HG03139 (cell line): ENCODE measurements around the gene SAMSN1.
A peak's percentile ranks its signal among the peaks of the same experiment; 100 is the strongest.
"Not testable (repeated sequence)": the region's sequence is repeated elsewhere in the genome, so short reads cannot be mapped to it uniquely, and the experiment has no call there.

ENCODE experiments used
- ATAC-seq: cut with Tn5 transposase; IDR thresholded peaks from one replicate; pipeline ENCODE4 v1.9.1; 2021; ENCODE audit not compliant: unreplicated experiment

The SAMSN1 gene

DNA sequence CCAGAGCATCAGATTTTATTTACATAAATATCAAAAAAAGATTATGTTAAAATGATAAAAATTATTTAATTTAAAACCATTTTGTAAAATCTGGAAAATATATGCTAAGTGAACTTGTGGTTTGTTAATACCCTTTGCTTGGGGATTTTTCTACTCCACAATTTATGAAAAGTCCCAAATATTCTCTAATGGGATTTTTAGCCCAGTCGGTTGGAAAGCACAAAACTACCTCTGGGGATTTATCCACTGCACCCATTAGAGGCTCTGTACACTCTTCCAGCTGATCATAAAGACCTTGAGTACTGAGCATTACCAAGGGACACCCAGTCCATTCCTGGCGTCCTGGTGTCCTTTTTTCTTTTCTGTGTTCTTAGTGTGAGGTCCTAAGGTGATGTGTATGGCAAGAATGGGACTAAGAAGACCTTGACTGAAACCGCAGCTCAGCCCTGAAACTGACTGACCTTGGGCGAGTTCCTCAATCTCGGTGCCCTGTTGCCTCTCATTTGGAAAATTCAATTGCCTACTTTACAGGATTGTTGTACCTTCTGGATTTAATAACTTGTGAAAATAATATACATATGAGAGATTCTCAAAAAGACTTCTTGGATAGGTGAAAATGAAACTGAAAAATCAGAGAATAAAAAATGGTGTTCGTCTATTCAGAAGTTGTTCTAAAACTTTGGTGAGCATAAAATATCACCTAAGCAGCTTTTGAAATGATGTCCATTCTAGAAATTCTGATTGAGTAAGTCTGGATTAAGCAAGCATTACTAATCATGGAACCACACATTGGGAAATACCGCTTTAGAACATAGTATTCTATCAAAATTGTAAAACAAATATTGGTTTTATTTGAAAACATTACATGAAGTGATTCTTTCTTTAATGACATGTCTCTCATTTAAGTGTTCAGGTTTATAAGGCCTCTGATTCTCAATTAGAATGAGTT, 21.5 kb upstream of the SAMSN1 start:
- ATAC-seq: no peak

DNA sequence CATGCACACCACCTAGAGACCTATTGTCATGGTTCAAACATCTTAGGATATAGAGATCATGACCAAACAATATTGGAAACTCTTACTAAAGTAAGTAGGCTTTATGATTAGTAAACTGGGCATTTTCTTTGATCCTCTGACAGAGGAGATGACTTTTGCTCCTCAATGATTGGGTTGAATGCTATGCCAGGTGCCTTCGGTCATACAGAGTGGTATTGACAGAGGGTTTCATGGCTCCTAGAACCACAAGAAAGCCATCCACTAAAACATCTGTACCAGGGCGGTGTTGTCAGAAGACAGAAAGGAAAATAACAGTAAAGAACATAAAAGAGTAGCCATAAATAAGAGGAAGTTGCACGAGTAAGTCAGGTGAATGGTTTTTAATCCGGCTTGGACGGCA, 20.8 kb upstream of the SAMSN1 start:
- no peak for ATAC-seq

DNA sequence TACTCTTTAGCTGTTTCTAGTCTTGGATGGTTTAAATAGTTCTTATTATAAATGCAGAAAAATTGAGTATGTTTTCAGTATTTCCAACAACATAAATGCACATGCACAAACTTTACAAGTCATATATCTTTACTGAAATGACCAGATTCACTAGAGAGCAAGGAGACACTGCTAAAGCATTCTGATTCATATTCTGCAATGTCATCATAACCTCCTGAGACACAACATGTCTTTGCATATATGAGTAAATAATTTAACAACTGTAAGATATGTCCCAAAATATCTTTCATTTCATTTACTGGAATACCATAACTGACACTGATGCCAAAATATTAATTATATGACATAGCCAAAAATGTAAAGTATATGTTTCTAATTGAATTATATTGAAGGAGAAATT, 16.8 kb upstream of the SAMSN1 start:
- ATAC-seq: no peak

DNA sequence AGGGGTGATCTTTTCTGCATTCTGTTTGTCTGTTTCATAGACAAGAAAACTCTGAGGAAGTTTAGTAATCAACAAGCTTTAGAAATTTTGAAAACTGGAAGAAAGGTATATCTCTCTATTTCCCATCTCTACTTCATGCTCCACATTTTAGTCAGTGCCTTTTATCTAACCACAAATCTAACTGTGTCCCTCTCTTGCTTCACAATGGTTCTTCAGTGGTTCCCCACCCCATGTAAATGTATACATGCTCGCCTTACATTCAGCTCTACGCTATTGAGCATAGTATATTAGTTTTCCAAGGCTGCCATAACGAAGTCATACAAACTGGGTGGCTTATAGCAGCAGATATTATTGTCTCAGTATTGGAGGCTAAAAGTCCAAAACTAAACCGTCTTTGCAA, 14.4 kb upstream of the SAMSN1 start:
- ATAC-seq: no peak

DNA sequence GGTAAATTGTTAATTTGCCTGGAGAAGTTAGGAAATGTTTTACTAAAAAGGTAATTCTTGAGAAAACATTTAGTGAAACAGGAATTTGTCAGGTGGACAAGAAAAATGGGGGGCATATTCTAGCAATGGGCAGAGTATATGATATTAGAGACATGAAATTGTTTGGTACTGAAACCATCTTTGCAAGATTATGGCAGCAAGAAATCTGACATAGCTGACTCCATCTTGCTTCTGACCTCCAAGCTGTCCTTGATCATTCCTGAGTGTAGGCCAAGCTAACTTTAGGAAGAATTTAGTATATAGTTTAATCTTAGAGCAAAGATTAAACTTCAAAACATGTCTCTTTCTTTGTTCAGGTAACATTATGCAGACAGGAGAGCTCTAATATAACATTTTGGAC, 14.0 kb upstream of the SAMSN1 start:
- no peak for ATAC-seq

DNA sequence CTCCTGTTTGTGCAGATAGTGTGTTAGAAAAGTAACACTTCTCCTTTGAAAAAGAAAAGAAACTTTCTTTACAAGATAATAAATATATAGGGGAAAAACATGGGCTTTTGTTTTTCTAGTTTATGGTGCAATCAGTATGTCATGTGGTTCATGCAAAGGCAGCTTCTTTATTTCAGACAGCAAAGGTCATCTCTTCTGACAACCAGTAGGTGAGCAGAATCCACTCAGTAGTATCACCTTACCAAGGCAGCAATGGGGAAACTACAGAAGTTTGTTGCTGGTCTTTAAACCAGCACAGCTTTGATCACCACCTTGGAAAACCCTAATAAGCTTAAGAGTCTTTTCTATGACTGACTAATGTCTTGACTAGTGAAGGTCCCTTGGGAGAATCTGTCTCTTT, 13.0 kb upstream of the SAMSN1 start:
- ATAC-seq: no peak

DNA sequence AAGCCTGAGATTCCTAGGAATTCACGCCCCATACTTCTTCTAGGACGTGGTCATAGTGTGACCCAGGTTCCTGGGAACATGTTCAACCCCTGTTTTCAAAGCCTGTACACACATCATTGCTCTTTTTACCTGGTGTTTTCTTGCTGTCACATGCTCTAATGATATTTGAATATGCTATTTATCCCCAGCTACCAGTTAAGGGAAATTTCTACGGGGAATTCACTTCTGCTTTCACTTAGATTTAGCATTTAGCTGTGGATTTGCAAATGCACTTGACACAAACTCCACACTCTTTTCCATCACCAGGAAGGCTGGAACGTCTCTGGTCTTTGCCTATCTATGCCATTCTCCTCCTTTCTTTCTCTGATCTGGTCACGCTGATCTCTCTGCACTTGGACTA, 11.3 kb upstream of the SAMSN1 start:
- no peak for ATAC-seq

DNA sequence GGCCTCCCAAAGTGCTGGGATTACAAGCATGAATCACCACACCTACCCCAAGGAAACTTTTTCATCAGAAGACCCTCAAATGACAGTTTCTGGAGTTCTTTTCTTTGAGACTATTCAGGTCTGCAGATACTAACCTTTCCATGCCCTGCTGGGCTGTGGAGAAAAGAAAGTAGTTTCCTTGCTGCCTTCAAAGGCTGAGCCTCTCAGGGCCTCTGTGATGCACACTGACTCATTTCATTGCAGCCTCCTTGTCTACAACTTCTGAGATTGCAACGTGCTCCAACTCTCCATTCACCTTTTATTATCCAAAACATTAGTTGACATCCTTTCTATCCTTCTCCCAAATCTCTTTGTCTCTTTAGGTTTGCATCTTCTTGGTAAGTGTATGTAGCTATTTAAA, 8.8 kb upstream of the SAMSN1 start:
- ATAC-seq: no peak

DNA sequence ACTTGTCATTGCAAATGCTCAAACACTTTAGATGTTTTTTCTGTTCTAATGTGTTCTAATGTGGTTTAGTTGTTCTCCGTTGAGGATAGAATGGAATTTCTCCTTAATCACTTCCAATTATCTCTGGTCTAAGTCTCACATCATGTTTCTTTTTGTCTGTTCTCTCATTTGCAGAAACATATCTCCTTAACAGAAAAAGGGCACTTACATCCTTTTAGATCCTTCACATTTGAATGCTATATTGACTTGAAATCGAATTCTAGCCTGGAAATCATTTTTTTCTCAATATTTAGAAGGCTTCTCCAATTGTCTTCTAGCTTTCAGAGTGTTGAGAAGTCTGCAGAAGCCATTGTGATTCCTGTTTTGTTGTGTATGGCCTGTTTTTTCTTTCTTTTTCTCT, 7.3 kb upstream of the SAMSN1 start:
- ATAC-seq: no peak

DNA sequence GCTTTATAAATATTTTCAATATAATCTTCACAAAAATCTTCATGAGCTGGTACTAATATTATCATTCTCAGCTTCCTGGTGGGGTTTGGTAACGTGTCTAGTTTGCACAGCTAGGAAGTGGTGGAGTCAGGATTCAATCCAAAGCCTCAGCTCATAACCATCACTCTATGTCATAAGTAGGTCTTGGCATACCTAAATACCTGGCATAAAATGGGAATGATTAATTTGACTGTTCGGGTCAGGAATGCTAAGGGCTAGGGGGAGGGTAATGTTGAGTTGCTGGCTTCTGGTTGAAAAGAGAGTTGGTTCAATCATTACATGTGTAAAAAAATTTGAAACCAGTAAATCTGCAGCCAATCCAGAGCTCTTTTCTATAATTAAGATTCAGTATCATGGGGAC, 5.6 kb upstream of the SAMSN1 start:
- ATAC-seq: no peak

DNA sequence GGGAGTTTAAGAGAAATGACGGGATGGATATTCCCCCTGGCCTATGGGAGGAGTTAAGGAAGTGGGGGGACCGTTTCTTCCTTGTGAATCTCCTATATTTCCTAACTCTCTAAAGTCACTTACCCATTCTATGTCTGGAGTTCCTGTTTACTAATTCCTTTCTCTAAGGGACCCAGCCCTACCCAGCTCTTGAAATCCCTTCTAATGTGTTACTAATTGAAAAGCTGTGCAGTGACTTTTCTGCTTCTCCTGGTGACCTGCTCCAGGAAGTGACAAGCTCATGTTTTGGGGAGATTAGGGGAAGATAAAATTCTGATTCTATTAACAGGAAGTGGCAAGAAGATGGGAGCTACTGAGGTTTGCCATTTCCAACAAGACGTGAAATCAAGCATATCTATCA, 4.0 kb upstream of the SAMSN1 start:
- no peak for ATAC-seq

DNA sequence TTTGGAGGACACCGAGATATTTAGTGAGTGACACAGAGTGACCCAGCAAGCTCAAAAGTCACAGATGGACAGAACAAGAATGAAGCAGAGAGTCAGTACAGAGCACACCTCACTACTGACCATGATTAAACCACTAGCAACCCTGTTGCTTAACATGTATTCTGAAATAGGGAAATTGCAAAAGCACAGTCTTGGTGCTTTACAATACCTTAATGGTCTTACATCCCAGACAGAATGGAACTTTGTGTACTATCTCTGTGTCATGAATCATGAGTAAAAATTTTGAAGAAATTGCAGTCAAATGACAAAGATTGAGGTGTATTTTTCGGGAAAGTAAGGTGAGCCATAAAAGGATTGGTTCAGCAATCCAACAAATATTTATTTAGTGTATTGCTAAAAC, 2.7 kb upstream of the SAMSN1 start:
- ATAC-seq: no peak

DNA sequence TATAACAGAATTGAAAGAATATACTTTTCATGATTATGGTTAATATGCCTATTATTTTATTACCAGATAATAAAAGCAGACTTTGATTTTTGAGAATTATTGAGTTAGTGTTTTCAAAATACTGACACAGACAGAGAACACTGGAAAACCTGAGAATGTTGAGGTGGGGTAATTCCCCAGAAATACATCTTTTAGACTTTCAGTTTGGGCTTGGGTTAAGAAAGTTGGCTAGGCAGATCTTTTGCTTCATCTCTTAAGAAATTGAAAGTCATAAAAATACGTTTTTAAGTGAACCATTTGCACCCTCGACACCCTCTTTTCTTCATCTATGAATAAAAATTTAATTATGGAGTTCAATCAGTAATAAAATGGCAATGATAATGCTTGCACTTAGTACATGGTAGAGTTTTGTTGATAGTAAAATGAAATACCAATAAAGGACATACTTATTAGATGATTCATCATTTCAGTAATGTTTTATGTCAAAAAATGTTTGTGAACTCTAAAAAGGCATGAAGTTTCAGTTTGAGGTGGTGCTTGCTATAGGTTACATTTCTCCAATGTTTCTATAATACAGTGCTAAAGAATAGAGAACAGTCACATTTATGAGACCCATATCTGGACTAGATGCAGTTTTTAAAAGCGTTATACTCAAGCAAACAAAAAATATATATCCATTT, 1.9 kb upstream of the SAMSN1 start:
- no peak for ATAC-seq

DNA sequence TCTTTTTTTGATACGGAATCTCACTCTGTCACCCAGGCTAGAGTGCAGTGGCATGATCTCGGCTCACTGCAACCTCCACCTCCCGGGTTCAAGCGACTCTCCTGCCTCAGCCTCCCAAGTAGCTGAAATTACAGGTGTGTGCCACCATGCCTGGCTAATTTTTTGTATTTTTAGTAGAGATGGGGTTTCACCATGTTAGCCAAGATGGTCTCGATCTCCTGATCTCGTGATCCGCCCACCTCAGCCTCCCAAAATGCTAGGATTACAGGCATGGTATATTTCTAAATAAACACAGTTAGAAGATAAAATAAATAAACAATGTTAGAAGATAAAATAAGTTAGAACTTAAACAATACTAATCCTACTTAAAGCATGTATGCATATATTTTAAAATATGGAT, 604 bp upstream of the SAMSN1 start:
- not testable (repeated sequence) for ATAC-seq

DNA sequence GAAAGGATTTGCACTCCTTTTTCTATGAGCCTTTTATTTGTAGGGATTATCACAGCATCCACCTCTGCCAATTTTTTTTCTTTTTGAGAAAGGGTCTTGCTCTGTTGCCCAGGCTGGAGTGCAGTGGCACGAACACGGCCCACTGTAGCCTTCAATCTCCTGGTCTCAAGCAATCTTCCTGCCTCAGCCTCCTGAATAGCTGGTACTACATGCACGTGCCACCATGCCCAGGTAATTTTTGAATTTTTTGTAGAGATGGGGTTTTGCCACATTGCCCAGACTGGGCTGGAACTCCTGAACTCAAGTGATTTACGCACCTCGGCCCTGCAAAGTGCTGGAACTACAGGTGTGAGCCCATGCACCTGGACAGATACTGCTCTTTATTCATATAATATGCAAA, 2.1 kb downstream of the SAMSN1 start:
- ATAC-seq: no peak

DNA sequence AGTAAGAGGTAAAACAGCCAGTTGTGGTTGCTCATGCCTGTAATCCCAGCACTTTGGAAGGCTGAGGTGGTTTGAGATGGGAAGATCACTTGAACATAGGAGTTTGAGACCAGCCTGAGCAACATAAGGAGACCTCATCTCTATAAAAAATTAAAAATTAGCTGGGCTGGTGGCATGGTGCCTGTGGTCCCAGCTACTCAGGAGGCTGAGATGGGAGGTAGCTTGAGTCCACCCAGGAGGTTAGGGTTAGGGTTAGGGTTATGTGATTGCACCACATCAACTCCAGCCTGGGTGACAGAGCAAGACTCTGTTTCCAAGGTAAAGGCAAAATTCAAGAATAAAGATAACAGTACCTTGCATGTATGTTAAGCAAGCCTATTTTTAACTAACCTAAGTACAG, 3.5 kb downstream of the SAMSN1 start:
- ATAC-seq: no peak

DNA sequence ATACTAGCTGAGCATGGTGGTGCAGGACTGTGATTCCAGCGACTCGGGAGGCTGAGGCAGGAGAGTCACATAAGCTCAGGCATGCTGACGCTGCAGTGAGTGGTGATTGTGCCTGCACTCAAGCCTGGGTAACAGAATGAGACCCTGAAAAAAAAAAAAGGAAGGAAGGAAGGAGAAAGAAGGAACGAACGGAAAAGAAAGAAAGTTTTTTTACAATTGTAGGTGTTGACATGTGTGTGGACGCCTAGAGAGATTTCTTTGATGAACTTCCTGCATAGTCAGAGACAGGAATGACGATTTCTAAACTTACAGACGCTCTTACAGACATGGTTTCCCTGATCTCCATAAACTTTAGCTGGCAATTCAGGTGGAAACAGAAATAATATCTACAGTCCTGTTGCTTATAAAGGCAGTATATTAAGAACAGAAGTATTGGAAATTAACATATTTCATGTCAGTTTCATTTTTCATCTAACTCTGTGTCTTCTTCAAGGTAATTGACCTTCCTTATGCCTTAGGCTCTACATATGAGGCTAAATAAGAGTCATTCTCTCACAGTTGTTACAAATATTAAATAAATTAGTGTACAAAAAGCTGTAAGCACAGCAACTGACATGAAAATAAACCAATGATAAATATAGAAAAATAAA, 4.1 kb downstream of the SAMSN1 start:
- ATAC-seq: no peak

DNA sequence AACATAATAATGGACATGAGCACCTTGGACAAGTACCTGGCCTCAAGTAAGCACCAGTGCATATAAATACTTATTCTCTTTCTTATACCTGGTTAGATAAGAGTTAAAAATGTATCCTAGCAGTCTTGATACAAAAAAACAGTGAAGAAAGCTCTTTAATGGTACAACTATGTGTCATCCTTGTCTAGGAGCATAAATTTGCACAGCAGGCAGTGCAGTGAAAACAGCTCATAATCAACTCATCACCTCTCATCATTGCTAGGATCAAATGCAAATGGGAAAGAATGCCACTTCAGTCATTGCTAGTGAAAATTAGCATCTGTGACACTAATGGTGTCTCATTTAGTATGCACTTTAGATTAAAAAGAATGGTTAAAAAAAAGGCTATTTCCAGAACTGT, 7.6 kb downstream of the SAMSN1 start:
- ATAC-seq: no peak

DNA sequence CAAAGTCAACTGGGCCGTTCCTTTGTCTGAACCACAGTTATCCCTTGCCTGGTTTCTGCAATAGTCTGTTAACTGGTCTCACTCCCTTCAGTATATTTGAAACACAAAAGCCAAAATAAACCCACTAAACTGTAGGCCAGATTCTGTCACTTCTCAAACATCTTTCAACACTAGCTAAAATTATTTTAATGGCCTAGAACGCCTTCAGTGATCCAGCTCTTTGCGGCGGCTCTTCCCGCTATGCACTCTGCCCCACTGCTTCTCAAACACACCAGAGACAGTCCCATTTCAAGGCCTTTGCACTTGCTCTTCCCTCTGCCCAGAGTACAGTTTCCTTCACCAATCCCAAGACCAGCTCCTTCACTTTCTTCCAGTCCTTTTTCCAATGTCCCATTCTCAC, 9.2 kb downstream of the SAMSN1 start:
- no peak for ATAC-seq

DNA sequence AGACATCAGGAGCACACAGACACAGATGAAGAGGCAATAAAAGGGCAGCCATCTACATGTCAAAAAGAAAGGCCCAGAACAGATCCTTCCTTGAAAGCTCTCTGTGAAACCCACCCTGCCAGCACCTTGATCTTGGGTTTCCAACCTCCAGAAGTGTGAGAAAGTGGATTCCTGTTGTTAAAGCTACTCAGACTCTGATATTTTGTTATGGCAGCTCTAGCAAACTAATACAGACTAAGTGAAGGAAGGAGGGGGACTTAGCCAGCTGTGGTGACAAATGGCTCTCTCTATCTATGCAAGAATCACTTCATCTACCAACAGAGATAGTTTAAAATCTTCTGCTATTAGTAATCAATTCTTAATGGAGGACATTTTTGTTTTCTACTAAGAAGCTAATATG, 10.4 kb downstream of the SAMSN1 start:
- ATAC-seq: no peak

DNA sequence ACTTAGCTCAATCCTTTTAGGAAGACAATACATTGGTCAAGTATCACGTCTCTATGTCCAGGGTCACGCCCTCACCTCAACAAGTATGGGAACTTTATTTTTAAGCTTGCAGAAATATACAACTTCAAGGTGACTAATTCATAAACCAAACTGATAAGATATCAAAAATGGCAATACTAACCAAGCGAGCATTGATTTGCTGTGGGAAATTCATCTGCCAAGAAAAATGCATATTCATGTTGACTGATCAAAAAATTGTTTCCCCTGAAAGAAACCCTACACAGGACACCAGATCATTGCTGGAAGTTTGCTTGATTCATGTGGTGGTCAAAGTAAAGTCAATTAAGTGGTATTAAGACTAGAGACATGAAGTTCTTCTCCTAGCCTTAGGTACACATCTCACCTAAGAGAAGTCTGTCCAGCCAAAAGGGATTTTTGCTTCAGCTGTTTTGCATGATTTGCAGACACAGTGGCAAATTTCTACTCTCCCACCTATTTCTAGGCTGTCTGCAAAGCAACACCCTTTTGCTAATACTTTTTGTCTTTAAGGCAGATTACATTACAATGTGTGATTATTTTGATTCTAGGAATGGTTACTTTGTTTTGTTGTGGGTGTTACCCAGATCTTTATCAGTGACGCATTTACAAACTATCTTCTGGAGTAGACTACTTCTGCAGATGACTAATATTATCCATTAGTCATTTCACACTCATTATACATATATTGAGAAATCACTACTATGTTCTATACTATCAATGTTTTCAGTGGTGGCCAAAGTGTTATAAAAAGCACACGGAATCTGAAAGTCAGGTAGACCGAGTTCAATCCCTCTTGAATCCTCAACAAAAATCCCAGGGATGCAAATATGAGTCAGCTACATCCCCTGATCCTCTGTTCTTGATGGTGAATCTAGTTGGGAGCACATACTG, 12.4 kb downstream of the SAMSN1 start:
- ATAC-seq: peak; percentile 71
